ENCODE data around the gene PTPRA.
A peak's percentile ranks its signal among the peaks of the same experiment; 100 is the strongest.

PTPRA gene

DNA sequence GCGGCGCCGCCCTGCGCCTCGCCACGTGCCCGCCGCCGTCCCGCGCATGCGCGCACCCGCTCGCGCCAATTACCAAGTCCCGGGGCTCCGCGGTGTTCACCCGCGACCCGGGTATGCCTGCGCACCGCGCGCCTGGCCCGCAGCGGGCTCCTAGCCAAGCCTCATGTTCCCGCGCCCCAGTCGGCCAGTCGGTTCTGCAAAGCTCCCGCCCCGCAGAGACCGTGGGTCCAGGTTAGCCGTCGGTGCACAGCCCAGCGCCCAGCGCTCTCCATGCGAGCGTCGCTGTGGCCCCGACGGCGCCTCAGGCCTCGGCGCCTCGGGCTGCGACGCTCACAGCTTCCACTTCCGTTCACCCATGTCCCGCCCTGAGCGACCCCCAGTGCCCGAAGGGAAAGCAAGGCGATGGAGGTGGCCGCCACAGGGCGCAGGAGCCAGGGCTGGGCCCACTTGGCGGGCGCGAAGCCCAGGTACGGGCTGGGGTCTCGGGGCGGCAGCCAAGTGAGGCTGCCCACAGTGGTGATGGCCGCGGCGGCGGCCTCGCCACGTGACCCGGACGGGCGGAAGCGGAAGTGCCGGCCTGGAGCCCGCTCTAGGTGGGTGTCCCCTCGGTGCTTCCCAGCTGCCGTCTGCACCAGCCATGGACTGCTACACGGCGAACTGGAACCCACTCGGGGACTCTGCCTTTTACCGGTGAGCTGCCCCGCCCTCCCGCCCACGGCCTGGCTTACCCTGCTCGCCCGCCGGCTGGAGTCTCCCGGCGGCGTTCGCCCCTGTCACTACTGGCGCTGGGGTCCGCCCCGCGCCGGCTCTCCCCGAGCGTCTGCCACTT, 32.9 kb upstream of the PTPRA start, which contains the start of the genes PCED1A and VPS16:
Gene PCED1A (minus strand): TSS at position 518 of the 829 bp plus-strand sequence. CDS start 743 bp downstream, outside the sequence.
Gene VPS16 (plus strand): TSS at position 608 of the 829 bp plus-strand sequence. CDS start 30 bp downstream, at position 638.
- H3K27ac ChIP-seq, result peak within 1 kb of the TSS; percentile 82
- TF ChIP-seq, protein P1, sequence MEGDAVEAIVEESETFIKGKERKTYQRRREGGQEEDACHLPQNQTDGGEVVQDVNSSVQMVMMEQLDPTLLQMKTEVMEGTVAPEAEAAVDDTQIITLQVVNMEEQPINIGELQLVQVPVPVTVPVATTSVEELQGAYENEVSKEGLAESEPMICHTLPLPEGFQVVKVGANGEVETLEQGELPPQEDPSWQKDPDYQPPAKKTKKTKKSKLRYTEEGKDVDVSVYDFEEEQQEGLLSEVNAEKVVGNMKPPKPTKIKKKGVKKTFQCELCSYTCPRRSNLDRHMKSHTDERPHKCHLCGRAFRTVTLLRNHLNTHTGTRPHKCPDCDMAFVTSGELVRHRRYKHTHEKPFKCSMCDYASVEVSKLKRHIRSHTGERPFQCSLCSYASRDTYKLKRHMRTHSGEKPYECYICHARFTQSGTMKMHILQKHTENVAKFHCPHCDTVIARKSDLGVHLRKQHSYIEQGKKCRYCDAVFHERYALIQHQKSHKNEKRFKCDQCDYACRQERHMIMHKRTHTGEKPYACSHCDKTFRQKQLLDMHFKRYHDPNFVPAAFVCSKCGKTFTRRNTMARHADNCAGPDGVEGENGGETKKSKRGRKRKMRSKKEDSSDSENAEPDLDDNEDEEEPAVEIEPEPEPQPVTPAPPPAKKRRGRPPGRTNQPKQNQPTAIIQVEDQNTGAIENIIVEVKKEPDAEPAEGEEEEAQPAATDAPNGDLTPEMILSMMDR (conservative IDR thresholded peaks at IDR 0.05; ENCODE audit: low read depth), result no peak
- ChIA-PET POLR2A (ENCODE audit: low non-redundant PET) (interaction anchor here (0.5 to 0.6 kb wide), 2 partner anchors 67 to 233 kb away, joined by 3 read pairs; no protein-coding TSS in a partner anchor), CTCF (interaction anchor here (0.6 to 2.4 kb wide), 4 partner anchors 8 to 87 kb away, joined by 3 to 11 read pairs (median 4); no protein-coding TSS in a partner anchor)
- DNase-seq (ENCODE audit: low spot score), result peak; percentile 94

DNA sequence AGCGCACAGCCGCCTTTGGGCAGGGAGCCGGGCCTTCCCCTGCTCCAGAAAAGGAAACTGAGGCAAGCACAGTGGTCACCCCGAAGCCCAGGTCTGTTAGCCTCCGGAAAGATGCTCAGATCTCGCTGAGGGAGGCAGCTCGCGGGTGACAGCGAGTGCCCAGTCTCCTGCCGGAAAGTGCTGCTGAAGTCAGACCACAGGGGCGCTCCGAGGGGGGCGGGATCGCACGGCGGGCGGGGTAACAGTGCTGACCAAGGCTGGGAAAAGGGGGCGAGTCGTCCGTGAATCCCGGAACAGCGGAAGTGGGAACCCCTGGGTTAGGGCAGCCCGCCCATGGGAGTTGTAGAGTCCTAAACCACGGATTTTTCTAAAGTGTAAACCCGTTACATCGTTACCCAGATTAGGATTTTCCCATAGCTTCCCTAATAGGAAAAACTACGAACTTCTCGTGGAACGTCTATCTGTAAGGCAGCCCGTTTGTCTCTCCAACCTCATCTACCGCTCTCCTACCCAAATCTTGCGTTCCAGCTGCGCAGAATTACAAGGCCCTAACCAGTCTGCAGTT, 32.2 kb upstream of the PTPRA start:
- ChIA-PET CTCF (interaction anchor here (1.3 to 2.4 kb wide), 2 partner anchors 11 to 14 kb away, joined by 5 to 11 read pairs; no protein-coding TSS in a partner anchor), POLR2A (ENCODE audit: low non-redundant PET) (interaction anchor here (0.6 kb wide), 1 partner anchor 234 kb away, joined by 3 read pairs; no protein-coding TSS in a partner anchor)
- peak overlapping the region; percentile 82 for H3K27ac ChIP-seq
- peak; percentile 56 for DNase-seq (ENCODE audit: low spot score)
- TF ChIP-seq, protein P1 (conservative IDR thresholded peaks at IDR 0.05; ENCODE audit: low read depth), result no peak

- POLR2A ChIA-PET (ENCODE audit: low non-redundant PET), result no interaction called here
- CTCF ChIA-PET, result no interaction called here
- DNase-seq (ENCODE audit: low spot score), result no peak
- TF ChIP-seq, protein P1 (conservative IDR thresholded peaks at IDR 0.05; ENCODE audit: low read depth), result no peak
- H3K27ac ChIP-seq, result no peak overlapping the region
Measured at GRCh38 chr20:2845607-2846006, 27.7 kb upstream of the PTPRA start.

- DNase-seq (ENCODE audit: low spot score), result no peak
- ChIA-PET CTCF (no interaction called here), POLR2A (ENCODE audit: low non-redundant PET) (no interaction called here)
- no peak overlapping the region for H3K27ac ChIP-seq
- TF ChIP-seq, protein P1 (conservative IDR thresholded peaks at IDR 0.05; ENCODE audit: low read depth), result no peak
Measured at GRCh38 chr20:2846698-2847097, 26.6 kb upstream of the PTPRA start.

GRCh38 chr20:2847802-2848201, 25.5 kb upstream of the PTPRA start:
- CTCF ChIA-PET, result no interaction called here
- POLR2A ChIA-PET (ENCODE audit: low non-redundant PET), result no interaction called here
- TF ChIP-seq, protein P1 (conservative IDR thresholded peaks at IDR 0.05; ENCODE audit: low read depth), result no peak

DNA sequence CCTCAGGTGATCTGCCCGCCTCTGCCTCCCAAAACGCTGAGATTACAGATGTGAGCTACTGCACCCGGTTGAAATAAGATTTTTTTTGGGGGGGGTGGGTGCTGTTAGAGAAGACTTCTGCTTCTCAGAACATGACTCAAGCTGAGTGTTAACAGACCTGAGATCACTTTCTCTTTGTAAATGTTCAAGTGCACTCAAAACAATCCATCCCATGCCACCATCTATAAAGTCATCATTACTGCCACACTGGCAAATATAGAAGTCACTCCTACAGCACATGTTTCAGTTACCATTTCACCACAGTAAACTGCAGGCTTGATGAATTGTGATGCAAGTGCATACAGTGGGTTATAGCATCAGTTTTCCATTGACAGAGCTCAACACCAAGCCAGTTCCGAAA, 23.8 kb upstream of the PTPRA start:
- ChIA-PET CTCF (interaction anchor here (0.6 to 0.9 kb wide), 3 partner anchors 16 to 106 kb away, joined by 3 to 7 read pairs (median 3); no protein-coding TSS in a partner anchor), POLR2A (ENCODE audit: low non-redundant PET) (no interaction called here)
- TF ChIP-seq, protein P1 (conservative IDR thresholded peaks at IDR 0.05; ENCODE audit: low read depth), result no peak
- no peak overlapping the region for H3K27ac ChIP-seq
- no peak for DNase-seq (ENCODE audit: low spot score)

More at GRCh38 chr20:2847802-2848201, 25.5 kb upstream of the PTPRA start:
- no peak overlapping the region for H3K27ac ChIP-seq
- no peak for DNase-seq (ENCODE audit: low spot score)

Measured in RWPE1 (cell line).